Esophagus (tissue), 2 donors: ENCODE results near the gene TACR2. TPM values are rescaled to one million over a fixed set of nuclear protein-coding genes. Genes with fewer than 3 reads are reported as not detected.
A peak's percentile ranks its signal among the peaks of the same experiment; 100 is the strongest.

Experiments
- H3K27ac ChIP-seq, 2 donors: one replicate each; pipeline ENCODE4 v1.5.1; 2013; ENCODE audit warnings: low read depth in 2 of 2, mild to moderate bottlenecking in 2 of 2, inconsistent platforms in 1 of 2, low read length in 1 of 2, moderate library complexity in 1 of 2
- H3K27me3 ChIP-seq, 2 donors: one replicate each; pipeline ENCODE4 v1.6.1; 2013; ENCODE audit warnings: low read length in 2 of 2, control low read depth in 1 of 2, mild to moderate bottlenecking in 1 of 2; ENCODE audit not compliant: insufficient read depth in 2 of 2, control insufficient read depth in 1 of 2
- H3K36me3 ChIP-seq, 2 donors: one replicate each; pipeline ENCODE4 v1.6.1; 2013; ENCODE audit warnings: low read length in 1 of 2; ENCODE audit not compliant: control insufficient read depth in 2 of 2, insufficient read depth in 2 of 2
- H3K4me1 ChIP-seq, 2 donors: one replicate each; pipeline ENCODE4 v1.6.1; 2013; ENCODE audit warnings: low read length in 1 of 2; ENCODE audit not compliant: control insufficient read depth in 2 of 2, insufficient read depth in 2 of 2
- H3K4me3 ChIP-seq, 2 donors: one replicate each; pipeline ENCODE4 v1.5.1; 2013; ENCODE audit warnings: low read length in 2 of 2, mild to moderate bottlenecking in 2 of 2, low read depth in 1 of 2, moderate library complexity in 1 of 2
- H3K9me3 ChIP-seq, 2 donors: one replicate each; pipeline ENCODE4 v1.6.1; 2013; ENCODE audit warnings: mild to moderate bottlenecking in 2 of 2, low read depth in 1 of 2, low read length in 1 of 2, moderate library complexity in 1 of 2; ENCODE audit not compliant: control insufficient read depth in 2 of 2, insufficient read depth in 1 of 2
- WGBS, 2 donors: extraction: QIAGEN DNeasy Blood & Tissue Kit; methylation state at CpG; one replicate each; pipeline ENCODE4 v1.1.7; 2013; 5-methylcytosine and 5-hydroxymethylcytosine counted together
- polyA plus RNA-seq, 2 donors: library from polyadenylated mRNA; stranded (reverse); fragments of 200-250 nt; gene quantifications; one replicate each; pipeline ENCODE4 v1.2.3, GENCODE V29; 2013
- donor health status: healthy with polysubstance abuse.
- donor health status: Bipolar disorder and iron deficiency.

Gene TACR2
- polyA plus RNA-seq, 2 donors, result 5.8 to 9.6 TPM

- Histone ChIP-seq H3K27ac (peak overlapping the region; percentile 81 to 83), H3K4me1 (peaks cover 7 to 11% of the 10 kb centered on the region in 2 donors), H3K9me3 (no peaks in the 10 kb centered on the region), H3K36me3 (no peaks in the 10 kb centered on the region), H3K27me3 (peaks cover 0 to 3% of the 10 kb centered on the region in 2 donors), H3K4me3 (no peak overlapping the region)
- WGBS, 2 donors, result 23 to 25% methylated on average over 10 of the region's 10 CpGs
These were observed 22.0 kb upstream of the TACR2 start for GRCh38 chr10:69438536-69439349.

- Histone ChIP-seq H3K27ac (peak overlapping the region; percentile 67 to 83), H3K4me3 (no peak overlapping the region), H3K9me3 (no peaks in the 10 kb centered on the region), H3K36me3 (no peaks in the 10 kb centered on the region), H3K27me3 (peaks cover 0 to 2% of the 10 kb centered on the region in 2 donors), H3K4me1 (peaks cover 7 to 11% of the 10 kb centered on the region in 2 donors)
- WGBS, 2 donors, result 74 to 79% methylated on average over 13 of the region's 13 CpGs
These were observed 20.9 kb upstream of the TACR2 start for GRCh38 chr10:69437321-69438259.

- 91 to 92% methylated on average over 13 to 14 of the region's 14 CpGs for WGBS, 2 donors
- Histone ChIP-seq H3K36me3 (no peaks in the 10 kb centered on the region), H3K4me1 (peaks cover 7 to 11% of the 10 kb centered on the region in 2 donors), H3K4me3 (no peak overlapping the region), H3K27me3 (no peaks in the 10 kb centered on the region), H3K27ac (no peak overlapping the region), H3K9me3 (no peaks in the 10 kb centered on the region)
These were observed 19.3 kb upstream of the TACR2 start for GRCh38 chr10:69435966-69436520.

GRCh38 chr10:69434926-69435325, 18.2 kb upstream of the TACR2 start:
- WGBS, 2 donors, result 98 to 99% methylated on average over 11 of the region's 11 CpGs

GRCh38 chr10:69434169-69434568, 17.5 kb upstream of the TACR2 start:
- H3K9me3 ChIP-seq, result no peaks in the 10 kb centered on the region
- no peaks in the 10 kb centered on the region for H3K36me3 ChIP-seq
- peaks cover 2 to 5% of the 10 kb centered on the region in 2 donors for H3K4me1 ChIP-seq
- no peak overlapping the region for H3K27ac ChIP-seq
- no peak overlapping the region for H3K4me3 ChIP-seq
- no peaks in the 10 kb centered on the region for H3K27me3 ChIP-seq
- 78 to 84% methylated on average over 2 of the region's 2 CpGs for WGBS, 2 donors

More at GRCh38 chr10:69434926-69435325, 18.2 kb upstream of the TACR2 start:
- Histone ChIP-seq H3K4me3 (no peak overlapping the region), H3K36me3 (no peaks in the 10 kb centered on the region), H3K27me3 (no peaks in the 10 kb centered on the region), H3K9me3 (no peaks in the 10 kb centered on the region), H3K27ac (no peak overlapping the region), H3K4me1 (peaks cover 7 to 8% of the 10 kb centered on the region in 2 donors)

DNA sequence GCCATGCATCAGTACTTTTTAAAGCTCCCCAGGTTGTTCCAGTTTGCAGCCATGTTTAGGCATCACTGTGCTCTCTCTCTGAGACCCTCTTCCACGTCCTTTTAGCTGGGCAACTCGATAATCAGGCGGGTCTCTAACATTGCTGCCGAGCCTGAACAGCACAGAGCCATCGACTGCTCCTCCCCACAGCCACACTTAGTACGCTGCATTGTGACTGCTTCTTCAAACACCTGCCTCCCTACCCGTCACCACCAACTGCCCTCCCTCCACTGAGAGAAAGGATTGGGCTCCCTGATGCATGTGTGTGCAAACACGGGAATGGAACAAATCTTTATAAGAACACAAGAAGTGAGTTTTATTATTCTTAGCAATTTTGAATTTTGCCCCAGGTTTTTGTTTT, 11.4 kb upstream of the TACR2 start:
- Histone ChIP-seq H3K27me3 (no peaks in the 10 kb centered on the region), H3K4me3 (no peak overlapping the region), H3K4me1 (peaks cover 0 to 8% of the 10 kb centered on the region in 2 donors), H3K27ac (no peak overlapping the region), H3K9me3 (no peaks in the 10 kb centered on the region), H3K36me3 (peaks cover 0 to 2% of the 10 kb centered on the region in 2 donors)
- WGBS, 2 donors, result 64 to 75% methylated on average over 8 of the region's 8 CpGs

GRCh38 chr10:69426376-69426727, 9.6 kb upstream of the TACR2 start:
- 85 to 88% methylated on average over 4 of the region's 4 CpGs for WGBS, 2 donors
- Histone ChIP-seq H3K4me3 (no peak overlapping the region), H3K36me3 (peaks cover 0 to 2% of the 10 kb centered on the region in 2 donors), H3K27me3 (no peaks in the 10 kb centered on the region), H3K4me1 (peaks cover 2 to 14% of the 10 kb centered on the region in 2 donors), H3K27ac (peak overlapping the region; percentile 48 to 49), H3K9me3 (no peaks in the 10 kb centered on the region)

DNA sequence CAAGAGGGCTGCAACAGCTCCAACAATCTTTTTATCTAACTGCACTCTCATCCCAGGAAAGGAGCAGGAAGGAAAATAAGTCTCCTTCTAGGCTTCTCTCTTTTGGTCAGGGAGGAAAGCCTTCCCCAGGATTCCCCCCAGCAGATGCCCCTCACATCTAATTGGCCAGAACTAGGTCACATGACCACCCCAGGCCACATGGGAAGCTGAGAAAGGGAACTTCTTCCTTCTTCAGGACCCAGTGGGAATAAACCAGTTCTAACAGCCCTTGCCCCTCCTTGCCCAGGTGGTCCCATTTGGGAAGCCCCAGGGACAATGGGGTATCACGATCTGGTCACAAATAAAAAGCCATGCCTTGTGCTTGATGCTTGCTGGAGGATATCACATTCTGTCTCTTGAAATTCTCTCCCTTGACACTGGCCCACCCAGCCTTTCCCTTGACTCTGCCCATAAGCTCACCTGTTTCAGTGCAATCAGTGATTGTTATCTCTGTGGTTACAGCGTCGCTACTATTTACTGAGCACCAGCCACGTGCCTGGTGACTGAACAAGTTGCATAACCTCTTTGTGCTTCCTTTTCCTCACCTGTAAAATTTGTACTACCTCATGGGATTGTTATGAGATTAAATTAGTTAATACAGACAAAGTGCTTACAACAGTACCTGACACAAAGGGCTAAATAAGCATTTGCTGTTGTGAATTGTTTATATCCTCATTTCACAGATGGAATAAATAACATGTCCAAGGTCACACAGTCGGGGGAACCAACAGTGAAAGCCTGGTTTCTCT, 9.0 kb upstream of the TACR2 start:
- Histone ChIP-seq H3K27ac (peak overlapping the region; percentile 48 to 49), H3K4me1 (peaks cover 2 to 14% of the 10 kb centered on the region in 2 donors)
- 46 to 48% methylated on average over 5 of the region's 5 CpGs for WGBS, 2 donors

GRCh38 chr10:69425041-69425440, 8.3 kb upstream of the TACR2 start:
- no peak overlapping the region for H3K27ac ChIP-seq
- H3K4me3 ChIP-seq, result no peak overlapping the region
- peaks cover 0 to 2% of the 10 kb centered on the region in 2 donors for H3K36me3 ChIP-seq
- WGBS, 2 donors, result 95 to 96% methylated on average over 2 of the region's 2 CpGs
- no peaks in the 10 kb centered on the region for H3K27me3 ChIP-seq
- H3K4me1 ChIP-seq, result peaks cover 2 to 14% of the 10 kb centered on the region in 2 donors
- H3K9me3 ChIP-seq, result no peaks in the 10 kb centered on the region

More for the DNA sequence above, 9.0 kb upstream of the TACR2 start:
- H3K27me3 ChIP-seq, result no peaks in the 10 kb centered on the region
- H3K9me3 ChIP-seq, result no peaks in the 10 kb centered on the region
- no peak overlapping the region for H3K4me3 ChIP-seq
- peaks cover 0 to 2% of the 10 kb centered on the region in 2 donors for H3K36me3 ChIP-seq
